Osteoblast (primary cell): ENCODE data around the gene DSCAML1. TPM values are rescaled to one million over a fixed set of nuclear protein-coding genes. Genes with fewer than 3 reads are reported as not detected.
A peak's percentile ranks its signal among the peaks of the same experiment; 100 is the strongest.

Source experiments
- DNase-seq: peaks from one replicate; pipeline ENCODE4 v3.0.0; 2011; ENCODE audit warnings: low spot score, mixed read lengths; ENCODE audit not compliant: insufficient read length; ENCODE audit errors: missing footprints
- H2AFZ ChIP-seq: 2 replicates; pipeline ENCODE4 v1.6.0; 2011; ENCODE audit warnings: mild to moderate bottlenecking, low read length
- H3K27ac ChIP-seq: 2 replicates; pipeline ENCODE4 v1.5.1; 2011; ENCODE audit warnings: mild to moderate bottlenecking, low read depth, low read length, moderate library complexity
- H3K27me3 ChIP-seq: 2 replicates; pipeline ENCODE4 v1.6.0; 2012; ENCODE audit warnings: mild to moderate bottlenecking, control low read depth, inconsistent platforms, low read length, moderate library complexity; ENCODE audit not compliant: insufficient read depth
- H3K36me3 ChIP-seq: 2 replicates; pipeline ENCODE4 v1.5.1; 2011; ENCODE audit warnings: mild to moderate bottlenecking, low read length, control low read depth, moderate library complexity; ENCODE audit not compliant: insufficient read depth
- H3K4me1 ChIP-seq: 2 replicates; pipeline ENCODE4 v1.5.1; 2011; ENCODE audit warnings: mild to moderate bottlenecking, low read length, control low read depth, moderate library complexity; ENCODE audit not compliant: insufficient read depth
- H3K4me2 ChIP-seq: 2 replicates; pipeline ENCODE4 v1.6.0; 2011; ENCODE audit warnings: mild to moderate bottlenecking, low read length; ENCODE audit not compliant: insufficient read depth
- H3K4me3 ChIP-seq: fragments of 200-600 bp; sonication (generic); 3 replicates; pipeline ENCODE4 v1.5.1; 2012; ENCODE audit warnings: mild to moderate bottlenecking, low read length, inconsistent platforms; ENCODE audit not compliant: insufficient read depth
- H3K79me2 ChIP-seq: 2 replicates; pipeline ENCODE4 v1.6.0; 2012; ENCODE audit warnings: mild to moderate bottlenecking, low read length, control low read depth, inconsistent platforms; ENCODE audit not compliant: insufficient read depth
- H3K9me3 ChIP-seq: 2 replicates; pipeline ENCODE4 v1.5.1; 2011; ENCODE audit warnings: low read depth, low read length, control low read depth
- H4K20me1 ChIP-seq: 2 replicates; pipeline ENCODE4 v1.6.0; 2012; ENCODE audit warnings: mild to moderate bottlenecking, low read length, control low read depth; ENCODE audit not compliant: insufficient read depth
- total RNA-seq: library from RNA; depleted of rRNA; stranded (reverse); fragments of >200 nt; gene quantifications from 2 replicates; pipeline ENCODE4 v1.2.3, GENCODE V29; 2012
- TF ChIP-seq, protein P1 (sequence below): IDR thresholded peaks from 2 replicates; pipeline ENCODE4 v1.5.1; 2011; ENCODE audit warnings: mild to moderate bottlenecking, low read depth, low read length, moderate library complexity; ENCODE audit errors: extremely low read depth

The DSCAML1 gene
- total RNA-seq, 1 donor = not detected

DNA sequence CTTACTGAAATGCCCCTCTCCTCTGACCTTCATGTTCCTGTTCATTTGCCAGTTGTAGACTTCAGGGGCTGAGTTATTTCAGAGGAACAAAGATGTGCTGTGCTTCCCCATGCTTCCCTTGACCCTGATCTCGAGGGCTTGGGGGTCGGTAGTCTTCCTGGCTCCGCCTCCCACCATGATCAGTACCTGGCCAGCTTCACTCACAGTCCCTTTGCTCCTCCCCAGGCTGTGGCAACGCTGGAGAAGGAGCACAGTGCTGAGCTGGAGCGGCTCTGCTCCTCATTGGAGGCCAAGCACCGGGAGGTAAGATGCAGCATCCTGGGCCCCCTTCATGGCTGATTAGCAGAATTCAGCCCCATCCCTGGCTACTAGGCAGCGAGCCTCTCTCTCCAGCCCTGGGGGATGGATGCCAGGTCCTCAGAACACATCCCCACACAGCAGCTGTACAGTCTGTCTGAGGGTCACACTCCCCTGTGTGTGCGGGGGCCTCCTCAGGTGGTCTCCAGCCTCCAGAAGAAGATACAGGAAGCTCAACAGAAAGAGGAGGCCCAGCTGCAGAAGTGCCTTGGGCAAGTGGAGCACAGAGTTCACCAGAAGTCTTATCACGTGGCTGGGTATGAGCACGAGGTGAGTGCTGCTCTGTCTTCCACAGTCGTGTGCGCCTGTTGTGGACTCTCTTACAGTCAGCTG is 404.9 kb downstream of the DSCAML1 start:
- DNase-seq = peak; percentile 2
- no peak overlapping the region for H2AFZ ChIP-seq
- peaks cover 70% of the 10 kb centered on the region for H3K36me3 ChIP-seq
- H3K4me2 ChIP-seq = no peak overlapping the region
- no peak overlapping the region for H3K4me3 ChIP-seq
- H3K4me1 ChIP-seq = peaks cover 18% of the 10 kb centered on the region
- peaks cover 4% of the 10 kb centered on the region for H4K20me1 ChIP-seq
- no peaks in the 10 kb centered on the region for H3K9me3 ChIP-seq
- TF ChIP-seq, protein P1, sequence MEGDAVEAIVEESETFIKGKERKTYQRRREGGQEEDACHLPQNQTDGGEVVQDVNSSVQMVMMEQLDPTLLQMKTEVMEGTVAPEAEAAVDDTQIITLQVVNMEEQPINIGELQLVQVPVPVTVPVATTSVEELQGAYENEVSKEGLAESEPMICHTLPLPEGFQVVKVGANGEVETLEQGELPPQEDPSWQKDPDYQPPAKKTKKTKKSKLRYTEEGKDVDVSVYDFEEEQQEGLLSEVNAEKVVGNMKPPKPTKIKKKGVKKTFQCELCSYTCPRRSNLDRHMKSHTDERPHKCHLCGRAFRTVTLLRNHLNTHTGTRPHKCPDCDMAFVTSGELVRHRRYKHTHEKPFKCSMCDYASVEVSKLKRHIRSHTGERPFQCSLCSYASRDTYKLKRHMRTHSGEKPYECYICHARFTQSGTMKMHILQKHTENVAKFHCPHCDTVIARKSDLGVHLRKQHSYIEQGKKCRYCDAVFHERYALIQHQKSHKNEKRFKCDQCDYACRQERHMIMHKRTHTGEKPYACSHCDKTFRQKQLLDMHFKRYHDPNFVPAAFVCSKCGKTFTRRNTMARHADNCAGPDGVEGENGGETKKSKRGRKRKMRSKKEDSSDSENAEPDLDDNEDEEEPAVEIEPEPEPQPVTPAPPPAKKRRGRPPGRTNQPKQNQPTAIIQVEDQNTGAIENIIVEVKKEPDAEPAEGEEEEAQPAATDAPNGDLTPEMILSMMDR = no peak
- H3K79me2 ChIP-seq = no peaks in the 10 kb centered on the region
- H3K27ac ChIP-seq = no peak overlapping the region
- no peaks in the 10 kb centered on the region for H3K27me3 ChIP-seq

DNA sequence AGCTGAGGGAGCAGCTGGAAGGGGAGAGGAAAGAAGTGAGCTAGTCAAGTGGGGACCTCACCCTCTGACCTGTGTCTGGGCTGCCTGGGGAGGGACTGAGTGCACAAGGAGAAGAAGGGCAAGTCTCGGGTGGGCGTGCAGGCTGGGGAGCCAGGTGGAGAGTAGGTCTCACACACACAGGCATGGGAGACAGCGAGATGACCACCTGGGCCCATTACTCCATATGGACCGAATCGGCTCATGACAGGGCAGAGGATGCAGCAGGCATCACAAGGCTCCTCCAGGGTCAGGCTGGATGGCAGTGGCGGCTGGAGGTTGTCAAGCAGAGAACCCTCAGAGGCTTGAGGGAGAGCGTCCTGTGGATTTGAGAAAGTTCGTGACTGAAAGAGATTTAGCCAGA is 405.8 kb downstream of the DSCAML1 start:
- H3K4me1 ChIP-seq = peaks cover 18% of the 10 kb centered on the region
- H3K27me3 ChIP-seq = no peaks in the 10 kb centered on the region
- H3K4me2 ChIP-seq = no peak overlapping the region
- TF ChIP-seq, protein P1 = no peak
- H4K20me1 ChIP-seq = peaks cover 4% of the 10 kb centered on the region
- H3K4me3 ChIP-seq = no peak overlapping the region
- DNase-seq = no peak
- no peak overlapping the region for H2AFZ ChIP-seq
- no peak overlapping the region for H3K27ac ChIP-seq
- H3K9me3 ChIP-seq = no peaks in the 10 kb centered on the region
- H3K79me2 ChIP-seq = no peaks in the 10 kb centered on the region
- peaks cover 68% of the 10 kb centered on the region for H3K36me3 ChIP-seq

DNA sequence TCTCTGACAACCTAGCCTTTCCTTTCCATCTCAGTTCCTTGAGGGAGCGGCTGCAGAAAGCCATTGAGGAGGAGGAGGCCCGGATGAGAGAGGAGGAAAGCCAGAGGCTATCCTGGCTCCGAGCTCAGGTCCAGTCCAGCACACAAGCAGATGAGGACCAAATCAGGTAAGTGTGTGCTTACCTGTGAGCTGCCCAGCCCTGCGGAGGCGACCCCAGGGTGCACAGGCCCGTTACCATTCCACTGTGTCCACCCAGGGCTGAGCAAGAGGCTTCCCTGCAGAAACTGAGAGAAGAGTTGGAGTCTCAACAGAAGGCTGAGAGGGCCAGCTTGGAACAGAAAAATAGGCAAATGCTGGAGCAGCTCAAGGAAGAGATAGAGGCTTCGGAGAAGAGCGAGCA is 406.3 kb downstream of the DSCAML1 start:
- Histone ChIP-seq H4K20me1 (peaks cover 4% of the 10 kb centered on the region), H3K79me2 (no peaks in the 10 kb centered on the region), H3K36me3 (peaks cover 65% of the 10 kb centered on the region), H3K27me3 (no peaks in the 10 kb centered on the region), H3K4me2 (no peak overlapping the region), H2AFZ (no peak overlapping the region), H3K4me3 (no peak overlapping the region), H3K4me1 (peaks cover 18% of the 10 kb centered on the region), H3K9me3 (no peaks in the 10 kb centered on the region), H3K27ac (no peak overlapping the region)
- TF ChIP-seq, protein P1 = no peak
- no peak for DNase-seq

- no peak overlapping the region for H3K4me3 ChIP-seq
- H2AFZ ChIP-seq = no peak overlapping the region
- TF ChIP-seq, protein P1 = no peak
- H3K79me2 ChIP-seq = no peaks in the 10 kb centered on the region
- peaks cover 10% of the 10 kb centered on the region for H4K20me1 ChIP-seq
- H3K4me2 ChIP-seq = no peak overlapping the region
- no peaks in the 10 kb centered on the region for H3K27me3 ChIP-seq
- H3K27ac ChIP-seq = peak overlapping the region; percentile 43
- no peaks in the 10 kb centered on the region for H3K9me3 ChIP-seq
- peaks cover 53% of the 10 kb centered on the region for H3K36me3 ChIP-seq
- peak; percentile 79 for DNase-seq
- peaks cover 28% of the 10 kb centered on the region for H3K4me1 ChIP-seq
These were observed 408.8 kb downstream of the DSCAML1 start for GRCh38 chr11:117387992-117388755.
